ENCODE data around the gene DLX2.

The DLX2 gene

DNA sequence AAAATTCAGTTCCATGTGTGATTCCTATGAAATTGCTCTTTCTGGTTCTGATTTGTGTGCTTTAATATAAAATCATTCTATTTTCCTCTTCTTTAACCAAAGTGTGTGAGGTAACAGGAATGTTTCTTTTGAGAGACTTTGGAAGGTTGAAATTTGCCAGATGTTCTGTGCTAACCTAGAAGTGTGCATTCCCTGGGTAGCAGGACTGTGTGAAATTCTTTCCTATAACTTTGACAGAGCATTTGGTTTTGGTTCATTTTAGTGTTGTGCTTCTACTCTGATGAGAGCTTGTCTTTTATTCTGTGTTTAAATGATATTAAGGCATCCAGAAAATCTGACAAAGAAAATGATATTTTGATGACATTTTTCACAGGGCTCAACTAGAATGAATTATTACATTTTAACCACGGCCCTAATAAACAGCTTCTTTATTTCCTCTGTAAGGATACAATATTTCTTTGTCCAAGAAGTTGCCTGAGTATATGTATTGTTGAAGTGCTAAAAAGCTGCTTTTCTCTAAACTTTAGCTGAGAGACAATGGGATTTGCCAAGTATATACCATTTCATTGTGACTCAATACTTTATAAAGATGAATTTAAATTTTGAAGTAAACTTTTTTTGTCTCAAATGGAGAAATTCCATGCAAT, 52.1 kb downstream of the DLX2 start:
- DNase-seq = no peak

DNA sequence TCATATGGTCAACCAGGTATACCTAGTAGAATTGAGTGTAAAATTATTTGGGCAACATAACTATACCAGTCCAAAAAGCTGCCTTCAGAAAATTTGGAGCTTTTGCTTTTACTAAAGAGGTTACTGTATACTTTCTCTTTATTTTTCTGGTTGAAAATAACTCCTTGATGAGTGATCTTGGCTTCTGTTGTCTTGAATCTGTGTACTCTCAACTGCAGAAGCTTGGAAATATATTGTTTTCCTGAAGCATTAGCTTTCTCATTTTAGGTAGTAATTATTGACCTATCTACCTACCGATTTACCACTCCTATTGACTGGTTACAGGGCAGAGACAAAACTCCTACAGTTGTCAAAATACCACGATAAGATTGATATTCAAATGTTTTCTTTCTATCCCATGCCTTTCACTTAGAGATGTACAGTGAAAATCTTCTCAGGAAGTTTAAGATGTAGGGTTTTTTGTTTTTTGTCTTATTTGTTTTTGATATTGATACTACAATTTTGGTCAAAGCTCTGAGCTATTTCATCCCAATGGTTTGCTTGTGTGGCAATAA, 53.1 kb downstream of the DLX2 start:
- no peak for DNase-seq

Measured in NCI-H524 treated with DMSO at 0.1 percent for 48 hours (cell line).